OCI-LY3 (cell line): Measurements from ENCODE around the gene NELL1.

Experiments
- EZH2phosphoT487 ChIP-seq: fragments of 200-600 bp; shearing (Covaris generic); IDR thresholded peaks from 2 replicates; pipeline ENCODE4 v1.6.1; 2018; ENCODE audit warnings: antibody characterized with exemption, mixed run types, low read depth
- TF ChIP-seq, protein P1 (sequence below): fragments of 200-600, 300-600 bp; sonication (generic); IDR thresholded peaks from 2 replicates; pipeline ENCODE4 v1.5.1; 2014; ENCODE audit warnings: antibody characterized with exemption, low read length, low read depth

DNA sequence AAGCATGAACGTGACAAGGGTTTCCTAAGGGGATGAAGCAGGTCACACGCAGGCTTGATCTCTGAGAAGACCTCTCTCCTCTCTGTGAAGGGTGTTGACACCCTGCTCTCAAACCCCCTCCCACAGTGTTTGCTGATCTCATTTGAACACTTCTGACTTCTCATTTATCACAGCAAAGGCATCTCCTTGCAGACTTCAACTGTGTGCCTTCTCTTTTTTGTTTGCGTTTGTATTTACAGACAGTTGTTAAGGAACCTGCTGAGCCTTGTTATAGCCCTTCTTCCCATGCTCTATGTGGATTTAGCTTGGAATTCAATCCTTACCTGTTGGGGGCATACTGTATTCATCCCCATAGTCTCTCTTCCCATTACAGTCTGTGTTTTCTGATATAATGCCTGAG is 206.5 kb downstream of the NELL1 start:
- TF ChIP-seq, protein P1, sequence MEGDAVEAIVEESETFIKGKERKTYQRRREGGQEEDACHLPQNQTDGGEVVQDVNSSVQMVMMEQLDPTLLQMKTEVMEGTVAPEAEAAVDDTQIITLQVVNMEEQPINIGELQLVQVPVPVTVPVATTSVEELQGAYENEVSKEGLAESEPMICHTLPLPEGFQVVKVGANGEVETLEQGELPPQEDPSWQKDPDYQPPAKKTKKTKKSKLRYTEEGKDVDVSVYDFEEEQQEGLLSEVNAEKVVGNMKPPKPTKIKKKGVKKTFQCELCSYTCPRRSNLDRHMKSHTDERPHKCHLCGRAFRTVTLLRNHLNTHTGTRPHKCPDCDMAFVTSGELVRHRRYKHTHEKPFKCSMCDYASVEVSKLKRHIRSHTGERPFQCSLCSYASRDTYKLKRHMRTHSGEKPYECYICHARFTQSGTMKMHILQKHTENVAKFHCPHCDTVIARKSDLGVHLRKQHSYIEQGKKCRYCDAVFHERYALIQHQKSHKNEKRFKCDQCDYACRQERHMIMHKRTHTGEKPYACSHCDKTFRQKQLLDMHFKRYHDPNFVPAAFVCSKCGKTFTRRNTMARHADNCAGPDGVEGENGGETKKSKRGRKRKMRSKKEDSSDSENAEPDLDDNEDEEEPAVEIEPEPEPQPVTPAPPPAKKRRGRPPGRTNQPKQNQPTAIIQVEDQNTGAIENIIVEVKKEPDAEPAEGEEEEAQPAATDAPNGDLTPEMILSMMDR, result no peak
- TF ChIP-seq EZH2phosphoT487, result no peak
